Left ventricle myocardium inferior (tissue), 1 donor: ENCODE results near the gene TXNRD2. TPM values are rescaled to one million over a fixed set of nuclear protein-coding genes. Genes with fewer than 3 reads are reported as not detected.

Source experiments
- DNase-seq: peaks from one replicate; pipeline ENCODE4 v3.0.0-alpha.2; 2020
- H3K27ac ChIP-seq: fragments of 200-600 bp; replicated peaks from 2 replicates; pipeline ENCODE4 v1.8.0; 2021
- H3K27me3 ChIP-seq: fragments of 200-600 bp; 2 replicates; pipeline ENCODE4 v1.8.0; 2021; ENCODE audit warnings: low read depth
- H3K36me3 ChIP-seq: fragments of 200-600 bp; 2 replicates; pipeline ENCODE4 v1.8.0; 2021
- H3K4me1 ChIP-seq: fragments of 200-600 bp; 2 replicates; pipeline ENCODE4 v1.8.0; 2021
- H3K4me3 ChIP-seq: fragments of 200-600 bp; 2 replicates; pipeline ENCODE4 v1.8.0; 2021; ENCODE audit warnings: mild to moderate bottlenecking, moderate library complexity
- H3K9me3 ChIP-seq: fragments of 200-600 bp; replicated peaks from 2 replicates; pipeline ENCODE4 v1.8.0; 2021
- CTCF ChIP-seq: fragments of 200-600 bp; IDR thresholded peaks from 2 replicates; pipeline ENCODE4 v1.8.0; 2021; ENCODE audit warnings: antibody characterized with exemption, mild to moderate bottlenecking, borderline replicate concordance
- intact Hi-C: fragments of 100-400 bp; cut with micrococcal nuclease; formaldehyde crosslinking; loops from one replicate; pipeline ENCODE4 v1.11.0; 2022
- total RNA-seq: library from RNA; stranded (reverse); fragmentation: NEBNext Ultra II Directional; extraction: Animal tissue kit (Norgen Biotek cat#: 25700); gene quantifications from one replicate; pipeline ENCODE4 v1.2.1, GENCODE V29; 2021
- donor health status: DM: no; HTN: yes; CAD: no; lungs with severe emphysema.

TXNRD2 gene
- total RNA-seq, 1 donor from 2014 or later, result 35.2 TPM

- H3K9me3 ChIP-seq, result no peaks in the 10 kb centered on the region
- no peaks in the 10 kb centered on the region for H3K27me3 ChIP-seq
- no peak overlapping the region for H3K27ac ChIP-seq
- no peak for DNase-seq
- H3K36me3 ChIP-seq, result no peaks in the 10 kb centered on the region
- no peak for TF ChIP-seq CTCF
- intact Hi-C loops, result no loop called here
- no peak overlapping the region for H3K4me3 ChIP-seq
- peaks cover 11% of the 10 kb centered on the region for H3K4me1 ChIP-seq
Measured at GRCh38 chr22:19869497-19870152, 72.0 kb downstream of the TXNRD2 start.

- Histone ChIP-seq H3K27me3 (no peaks in the 10 kb centered on the region), H3K27ac (no peak overlapping the region), H3K36me3 (no peaks in the 10 kb centered on the region), H3K9me3 (no peaks in the 10 kb centered on the region), H3K4me1 (peaks cover 4% of the 10 kb centered on the region), H3K4me3 (no peak overlapping the region)
- no peak for TF ChIP-seq CTCF
- peak; percentile 6 for DNase-seq
- intact Hi-C loops, result no loop called here
Measured at GRCh38 chr22:19868773-19869471, 72.7 kb downstream of the TXNRD2 start.

- intact Hi-C loops, result no loop called here
- H3K9me3 ChIP-seq, result no peaks in the 10 kb centered on the region
- no peaks in the 10 kb centered on the region for H3K27me3 ChIP-seq
- H3K4me3 ChIP-seq, result no peak overlapping the region
- no peaks in the 10 kb centered on the region for H3K36me3 ChIP-seq
- no peaks in the 10 kb centered on the region for H3K4me1 ChIP-seq
- DNase-seq, result no peak
- no peak for TF ChIP-seq CTCF
- H3K27ac ChIP-seq, result no peak overlapping the region
Measured at GRCh38 chr22:19868333-19868732, 73.3 kb downstream of the TXNRD2 start.

GRCh38 chr22:19867617-19868016 is 74.0 kb downstream of the TXNRD2 start:
- H3K36me3 ChIP-seq, result no peaks in the 10 kb centered on the region
- H3K4me1 ChIP-seq, result no peaks in the 10 kb centered on the region
- H3K27ac ChIP-seq, result no peak overlapping the region
- no peaks in the 10 kb centered on the region for H3K27me3 ChIP-seq
- intact Hi-C loops, result no loop called here
- H3K9me3 ChIP-seq, result no peaks in the 10 kb centered on the region
- no peak for TF ChIP-seq CTCF
- DNase-seq, result peak; percentile 4
- no peak overlapping the region for H3K4me3 ChIP-seq

- Histone ChIP-seq H3K4me1 (no peaks in the 10 kb centered on the region), H3K4me3 (no peak overlapping the region), H3K36me3 (no peaks in the 10 kb centered on the region), H3K27ac (no peak overlapping the region), H3K27me3 (no peaks in the 10 kb centered on the region), H3K9me3 (no peaks in the 10 kb centered on the region)
- DNase-seq, result no peak
- intact Hi-C loops, result no loop called here
- no peak for TF ChIP-seq CTCF
Measured at GRCh38 chr22:19866665-19867009, 75.0 kb downstream of the TXNRD2 start.
